ENCODE measurements around the gene NUP42.

NUP42 gene

GRCh38 chr7:23220690-23221305 is 39.0 kb downstream of the NUP42 start:
- TF ChIP-seq USF1 (IDR thresholded peaks at IDR 0.05) (no peak), YY1 (IDR thresholded peaks at IDR 0.05; ENCODE audit: low read depth) (no peak), RAD21 (IDR thresholded peaks at IDR 0.05; ENCODE audit: low read depth) (no peak), TEAD4 (IDR thresholded peaks at IDR 0.05) (no peak)
- TF ChIP-seq, protein P1, sequence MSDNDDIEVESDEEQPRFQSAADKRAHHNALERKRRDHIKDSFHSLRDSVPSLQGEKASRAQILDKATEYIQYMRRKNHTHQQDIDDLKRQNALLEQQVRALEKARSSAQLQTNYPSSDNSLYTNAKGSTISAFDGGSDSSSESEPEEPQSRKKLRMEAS (IDR thresholded peaks at IDR 0.05) = no peak
- TF ChIP-seq, protein P2, sequence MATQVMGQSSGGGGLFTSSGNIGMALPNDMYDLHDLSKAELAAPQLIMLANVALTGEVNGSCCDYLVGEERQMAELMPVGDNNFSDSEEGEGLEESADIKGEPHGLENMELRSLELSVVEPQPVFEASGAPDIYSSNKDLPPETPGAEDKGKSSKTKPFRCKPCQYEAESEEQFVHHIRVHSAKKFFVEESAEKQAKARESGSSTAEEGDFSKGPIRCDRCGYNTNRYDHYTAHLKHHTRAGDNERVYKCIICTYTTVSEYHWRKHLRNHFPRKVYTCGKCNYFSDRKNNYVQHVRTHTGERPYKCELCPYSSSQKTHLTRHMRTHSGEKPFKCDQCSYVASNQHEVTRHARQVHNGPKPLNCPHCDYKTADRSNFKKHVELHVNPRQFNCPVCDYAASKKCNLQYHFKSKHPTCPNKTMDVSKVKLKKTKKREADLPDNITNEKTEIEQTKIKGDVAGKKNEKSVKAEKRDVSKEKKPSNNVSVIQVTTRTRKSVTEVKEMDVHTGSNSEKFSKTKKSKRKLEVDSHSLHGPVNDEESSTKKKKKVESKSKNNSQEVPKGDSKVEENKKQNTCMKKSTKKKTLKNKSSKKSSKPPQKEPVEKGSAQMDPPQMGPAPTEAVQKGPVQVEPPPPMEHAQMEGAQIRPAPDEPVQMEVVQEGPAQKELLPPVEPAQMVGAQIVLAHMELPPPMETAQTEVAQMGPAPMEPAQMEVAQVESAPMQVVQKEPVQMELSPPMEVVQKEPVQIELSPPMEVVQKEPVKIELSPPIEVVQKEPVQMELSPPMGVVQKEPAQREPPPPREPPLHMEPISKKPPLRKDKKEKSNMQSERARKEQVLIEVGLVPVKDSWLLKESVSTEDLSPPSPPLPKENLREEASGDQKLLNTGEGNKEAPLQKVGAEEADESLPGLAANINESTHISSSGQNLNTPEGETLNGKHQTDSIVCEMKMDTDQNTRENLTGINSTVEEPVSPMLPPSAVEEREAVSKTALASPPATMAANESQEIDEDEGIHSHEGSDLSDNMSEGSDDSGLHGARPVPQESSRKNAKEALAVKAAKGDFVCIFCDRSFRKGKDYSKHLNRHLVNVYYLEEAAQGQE (IDR thresholded peaks at IDR 0.05; ENCODE audit: low read depth) = no peak

GRCh38 chr7:23222439-23223030 is 40.7 kb downstream of the NUP42 start:
- no peak for TF ChIP-seq FOXM1 (IDR thresholded peaks at IDR 0.05; ENCODE audit: borderline replicate concordance, low read depth)
- TF ChIP-seq YY1 (IDR thresholded peaks at IDR 0.05; ENCODE audit: low read depth) = no peak
- no peak for TF ChIP-seq TCF12 (IDR thresholded peaks at IDR 0.05; ENCODE audit: low read depth)
- TF ChIP-seq EGR1 (IDR thresholded peaks at IDR 0.05) = no peak
- no peak for TF ChIP-seq CREB1 (IDR thresholded peaks at IDR 0.05; ENCODE audit: low read depth)
- TF ChIP-seq TAF1 (IDR thresholded peaks at IDR 0.05; ENCODE audit: low read depth) = no peak
- TF ChIP-seq, protein P1 (IDR thresholded peaks at IDR 0.05) = no peak
- no peak for TF ChIP-seq USF1 (IDR thresholded peaks at IDR 0.05)

DNA sequence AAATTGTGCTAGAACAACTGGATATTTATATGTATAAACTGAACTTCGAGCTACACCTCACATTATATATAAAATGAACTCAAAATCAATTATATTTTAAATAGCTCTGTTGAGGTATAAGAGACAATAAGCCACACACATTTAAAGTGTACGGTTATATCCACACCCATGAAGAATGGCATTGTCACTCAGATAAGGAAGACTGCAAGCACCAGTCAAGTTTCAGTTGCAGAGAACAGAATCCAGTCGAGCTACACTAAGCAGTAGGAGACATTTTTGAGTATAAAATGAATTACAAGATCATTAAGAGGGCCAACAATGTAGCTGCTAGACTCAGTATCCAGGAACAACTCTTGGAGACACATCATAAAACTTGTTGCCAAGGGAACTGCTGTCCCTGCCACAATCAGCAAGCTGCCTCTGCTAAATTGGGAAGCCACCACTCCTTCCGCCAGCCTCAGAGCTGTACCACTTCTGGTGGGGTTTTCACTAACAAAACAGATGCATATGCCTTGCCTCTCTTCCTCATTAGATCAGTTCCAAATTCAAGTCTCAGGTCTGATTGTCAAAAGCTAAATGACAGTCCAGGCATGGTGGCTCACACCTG is 45.1 kb downstream of the NUP42 start:
- no peak for TF ChIP-seq TCF12 (IDR thresholded peaks at IDR 0.05; ENCODE audit: low read depth)
- no peak for TF ChIP-seq NFIC (IDR thresholded peaks at IDR 0.05)
- no peak for TF ChIP-seq FOXM1 (IDR thresholded peaks at IDR 0.05; ENCODE audit: borderline replicate concordance, low read depth)

- TF ChIP-seq RAD21 (IDR thresholded peaks at IDR 0.05; ENCODE audit: low read depth) (no peak), YY1 (IDR thresholded peaks at IDR 0.05; ENCODE audit: low read depth) (no peak)
Observed at GRCh38 chr7:23228412-23228811, 46.6 kb downstream of the NUP42 start.

- TF ChIP-seq TAF1 (IDR thresholded peaks at IDR 0.05; ENCODE audit: low read depth) = no peak
- TF ChIP-seq YY1 (IDR thresholded peaks at IDR 0.05; ENCODE audit: low read depth) = no peak
Observed at GRCh38 chr7:23230641-23231101, 48.8 kb downstream of the NUP42 start.

GRCh38 chr7:23232966-23233365 is 51.1 kb downstream of the NUP42 start:
- TF ChIP-seq TAF1 (IDR thresholded peaks at IDR 0.05; ENCODE audit: low read depth) = no peak
- no peak for TF ChIP-seq EGR1 (IDR thresholded peaks at IDR 0.05)
- TF ChIP-seq YY1 (IDR thresholded peaks at IDR 0.05; ENCODE audit: low read depth) = no peak
- TF ChIP-seq EP300 (IDR thresholded peaks at IDR 0.05; ENCODE audit: borderline replicate concordance) = no peak
- TF ChIP-seq RAD21 (IDR thresholded peaks at IDR 0.05; ENCODE audit: low read depth) = no peak
- TF ChIP-seq, protein P2 (IDR thresholded peaks at IDR 0.05; ENCODE audit: low read depth) = no peak
- no peak for TF ChIP-seq TEAD4 (IDR thresholded peaks at IDR 0.05)
- TF ChIP-seq FOXM1 (IDR thresholded peaks at IDR 0.05; ENCODE audit: borderline replicate concordance, low read depth) = no peak
- TF ChIP-seq, protein P1 (IDR thresholded peaks at IDR 0.05) = no peak
- no peak for TF ChIP-seq CREB1 (IDR thresholded peaks at IDR 0.05; ENCODE audit: low read depth)
- no peak for TF ChIP-seq NFIC (IDR thresholded peaks at IDR 0.05)
- no peak for TF ChIP-seq CEBPB (IDR thresholded peaks at IDR 0.05)
- TF ChIP-seq TCF12 (IDR thresholded peaks at IDR 0.05; ENCODE audit: low read depth) = no peak
